D721Med (cell line): ENCODE data around the gene NME3.

Experiments
- DNase-seq: peaks from one replicate; pipeline ENCODE4 v3.0.0; 2011; ENCODE audit warnings: low spot score; ENCODE audit not compliant: insufficient read length
- FAIRE-seq: peaks from 2 replicates; lab custom pipeline; 2011; peaks lifted over from hg19 to GRCh38; lab: Jason Lieb, UNC
- CTCF ChIP-seq: IDR thresholded peaks from 2 replicates; pipeline ENCODE4 v1.5.1; 2012; ENCODE audit warnings: mild to moderate bottlenecking, control low read depth; ENCODE audit not compliant: insufficient read depth; ENCODE audit errors: missing control alignments

NME3 gene

GRCh38 chr16:1793578-1794220 lies 22.4 kb upstream of the NME3 start, which contains the start of gene IGFALS:
IGFALS (minus strand) TSS chr16:1793705; CDS start chr16:1793652, 53 bp downstream.
- FAIRE-seq: no peak
- no peak for TF ChIP-seq CTCF
- DNase-seq: no peak

- no peak for TF ChIP-seq CTCF
- FAIRE-seq: no peak
- DNase-seq: no peak
Observed at GRCh38 chr16:1792836-1793577, 21.7 kb upstream of the NME3 start.

GRCh38 chr16:1791943-1792812 lies 20.8 kb upstream of the NME3 start:
- no peak for TF ChIP-seq CTCF
- no peak for DNase-seq
- no peak for FAIRE-seq

GRCh38 chr16:1791256-1791942 lies 20.1 kb upstream of the NME3 start:
- FAIRE-seq: no peak
- no peak for TF ChIP-seq CTCF
- no peak for DNase-seq

- FAIRE-seq: no peak
- TF ChIP-seq CTCF: no peak
- no peak for DNase-seq
Observed at GRCh38 chr16:1790611-1791255, 19.4 kb upstream of the NME3 start.

- FAIRE-seq (no peak), DNase-seq (no peak)
- no peak for TF ChIP-seq CTCF
Observed at GRCh38 chr16:1790261-1790610, 18.9 kb upstream of the NME3 start.
